ENCODE data around the gene TPGS2.

TPGS2 gene

GRCh38 chr18:36835927-36836326, 7.1 kb upstream of the TPGS2 start:
- H3K4me3 ChIP-seq (ENCODE audit: low read length) = no peak overlapping the region
- no peak for TF ChIP-seq CTCF (conservative IDR thresholded peaks at IDR 0.05; ENCODE audit: low read depth, low read length)
- no peak for DNase-seq (ENCODE audit: low read depth)

- H3K4me3 ChIP-seq (ENCODE audit: low read length) = no peak overlapping the region
- TF ChIP-seq CTCF (conservative IDR thresholded peaks at IDR 0.05; ENCODE audit: low read depth, low read length) = no peak
- no peak for DNase-seq (ENCODE audit: low read depth)
Observed at GRCh38 chr18:36833120-36833519, 4.3 kb upstream of the TPGS2 start.

- DNase-seq (ENCODE audit: low read depth) = no peak
- no peak overlapping the region for H3K4me3 ChIP-seq (ENCODE audit: low read length)
Observed at GRCh38 chr18:36831139-36831538, 2.3 kb upstream of the TPGS2 start.

GRCh38 chr18:36830158-36830495, 1.3 kb upstream of the TPGS2 start:
- no peak for TF ChIP-seq CTCF (conservative IDR thresholded peaks at IDR 0.05; ENCODE audit: low read depth, low read length)
- H3K4me3 ChIP-seq (ENCODE audit: low read length) = peak overlapping the region; percentile 83
- no peak for DNase-seq (ENCODE audit: low read depth)

More at GRCh38 chr18:36831139-36831538, 2.3 kb upstream of the TPGS2 start:
- no peak for TF ChIP-seq CTCF (conservative IDR thresholded peaks at IDR 0.05; ENCODE audit: low read depth, low read length)

GRCh38 chr18:36829362-36830157, 758 bp upstream of the TPGS2 start:
- DNase-seq (ENCODE audit: low read depth) = no peak

GRCh38 chr18:36828157-36828629, 609 bp downstream of the TPGS2 start:
- peak overlapping the region; percentile 83 for H3K4me3 ChIP-seq (ENCODE audit: low read length)
- DNase-seq (ENCODE audit: low read depth) = no peak
- no peak for TF ChIP-seq CTCF (conservative IDR thresholded peaks at IDR 0.05; ENCODE audit: low read depth, low read length)

More at GRCh38 chr18:36829362-36830157, 758 bp upstream of the TPGS2 start:
- TF ChIP-seq CTCF (conservative IDR thresholded peaks at IDR 0.05; ENCODE audit: low read depth, low read length) = no peak
- H3K4me3 ChIP-seq (ENCODE audit: low read length) = peak overlapping the region; percentile 83

GRCh38 chr18:36826556-36826955, 2.2 kb downstream of the TPGS2 start:
- TF ChIP-seq CTCF (conservative IDR thresholded peaks at IDR 0.05; ENCODE audit: low read depth, low read length) = no peak
- DNase-seq (ENCODE audit: low read depth) = no peak
- no peak overlapping the region for H3K4me3 ChIP-seq (ENCODE audit: low read length)

All from retinal pigment epithelial cell (primary cell).